Adrenal gland (tissue), 5 donors: ENCODE measurements around the gene VEGFD.

Source experiments
- CTCF ChIP-seq, 6 experiments: fragments of 450-650 bp in 4 of 6; fragments of 200-600 bp in 2 of 6; sonication (generic) in 1 of 6; IDR thresholded peaks; 1 replicate in 5 of 6; 2 replicates in 1 of 6; pipeline versions ENCODE4 v1.5.1 to v1.8.0; 2016 to 2021; ENCODE audit warnings: antibody characterized with exemption in 6 of 6, mild to moderate bottlenecking in 2 of 6, moderate library complexity in 1 of 6
- POLR2A ChIP-seq, 2 donors: fragments of 450-650 bp; IDR thresholded peaks; one replicate each; pipeline ENCODE4 v1.6.1; 2017; ENCODE audit warnings: antibody characterized with exemption in 2 of 2, mild to moderate bottlenecking in 2 of 2, moderate library complexity in 1 of 2
- donor health status: DM: no; HTN: no; CAD: no.

DNA sequence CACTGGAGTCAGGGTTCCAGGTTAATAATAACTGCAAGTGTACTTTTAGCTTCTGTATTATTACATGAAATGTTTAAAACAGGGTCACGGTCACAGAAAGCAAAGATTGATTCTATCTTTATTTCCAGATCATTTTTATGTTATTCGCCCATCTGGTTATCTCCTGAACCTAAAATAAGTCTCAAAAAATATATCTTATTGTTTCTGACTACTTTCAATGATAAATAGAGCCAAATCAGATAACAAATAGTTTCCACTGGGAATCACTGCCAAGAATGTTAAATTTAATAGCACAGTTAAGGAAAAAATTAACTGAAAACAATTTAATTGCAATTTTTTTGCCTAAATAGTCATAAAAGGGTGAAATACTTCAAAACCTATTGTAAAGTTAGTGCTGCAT, 17.2 kb upstream of the VEGFD start:
- no peak for TF ChIP-seq POLR2A (IDR thresholded peaks at IDR 0.05)
- TF ChIP-seq CTCF (IDR thresholded peaks at IDR 0.05) = no peak
